HG03354 (cell line): Measurements from ENCODE around the gene CEP78.
A peak's percentile ranks its signal among the peaks of the same experiment; 100 is the strongest.
"Not testable (repeated sequence)": the region's sequence is repeated elsewhere in the genome, so short reads cannot be mapped to it uniquely, and the experiment has no call there.

ENCODE experiments used
- ATAC-seq: cut with Tn5 transposase; IDR thresholded peaks from one replicate; pipeline ENCODE4 v1.9.1; 2021; ENCODE audit warnings: mild to moderate bottlenecking; ENCODE audit not compliant: unreplicated experiment, poor library complexity, severe bottlenecking

CEP78 gene

GRCh38 chr9:78280982-78281668, 45.2 kb downstream of the CEP78 start:
- no peak for ATAC-seq

GRCh38 chr9:78284181-78284580, 48.3 kb downstream of the CEP78 start:
- not testable (repeated sequence) for ATAC-seq

- no peak for ATAC-seq
Measured at GRCh38 chr9:78286125-78286524, 50.2 kb downstream of the CEP78 start.

- ATAC-seq: no peak
Measured at GRCh38 chr9:78286946-78287388, 51.1 kb downstream of the CEP78 start.

- ATAC-seq: no peak
Measured at GRCh38 chr9:78288214-78288892, 52.5 kb downstream of the CEP78 start.

GRCh38 chr9:78289474-78289873, 53.6 kb downstream of the CEP78 start:
- ATAC-seq: no peak

- ATAC-seq: no peak
Measured at GRCh38 chr9:78291240-78291925, 55.5 kb downstream of the CEP78 start.

- no peak for ATAC-seq
Measured at GRCh38 chr9:78292026-78292425, 56.2 kb downstream of the CEP78 start.

GRCh38 chr9:78292716-78293497, 57.0 kb downstream of the CEP78 start:
- ATAC-seq: no peak

- ATAC-seq: no peak
Measured at GRCh38 chr9:78294290-78295176, 58.7 kb downstream of the CEP78 start.

GRCh38 chr9:78295177-78295575, 59.3 kb downstream of the CEP78 start:
- no peak for ATAC-seq

- no peak for ATAC-seq
Measured at GRCh38 chr9:78295731-78296130, 59.9 kb downstream of the CEP78 start.

GRCh38 chr9:78296201-78296892, 60.5 kb downstream of the CEP78 start:
- no peak for ATAC-seq

- peak; percentile 97 for ATAC-seq
Measured at GRCh38 chr9:78296893-78297671, 61.2 kb downstream of the CEP78 start, which contains the start of gene PSAT1. PSAT1 (plus strand) TSS chr9:78297125; CDS start chr9:78297211, 86 bp downstream.

GRCh38 chr9:78297672-78297961, 61.7 kb downstream of the CEP78 start:
- no peak for ATAC-seq

- no peak for ATAC-seq
Measured at GRCh38 chr9:78298046-78298765, 62.3 kb downstream of the CEP78 start.

GRCh38 chr9:78300209-78300608, 64.3 kb downstream of the CEP78 start:
- no peak for ATAC-seq
